ENCODE measurements around the gene RAD51B. TPM values are rescaled to one million over a fixed set of nuclear protein-coding genes. Genes with fewer than 3 reads are reported as not detected.

RAD51B gene
- total RNA-seq, 1 experiment from 2014 or later = 8.5 TPM

- H3K27me3 ChIP-seq (ENCODE audit: control insufficient read depth, insufficient read depth, low read length) = no peaks in the 10 kb centered on the region
- H3K36me3 ChIP-seq (ENCODE audit: control insufficient read depth, insufficient read depth, low read length) = no peaks in the 10 kb centered on the region
- no peak overlapping the region; the same call in 1 of the 2 replicates for H3K27ac ChIP-seq (ENCODE audit: low read length)
- CTCF ChIA-PET = no interaction called here
- BruUV-seq (replicated peaks) = no TSS peak
- TF ChIP-seq REST (IDR thresholded peaks at IDR 0.05; ENCODE audit: insufficient read depth in 1 of 2, low read depth in 2 of 2, low read length in 1 of 2) (no peak), SIN3A (IDR thresholded peaks at IDR 0.05; ENCODE audit: borderline replicate concordance, insufficient read depth, low read depth, low read length) (no peak), TCF7L2 (IDR thresholded peaks at IDR 0.05; ENCODE audit: low read depth, low read length) (no peak), POLR2AphosphoS5 (IDR thresholded peaks at IDR 0.05; ENCODE audit: low read depth, low read length) (no peak)
- TF ChIP-seq, protein P1, sequence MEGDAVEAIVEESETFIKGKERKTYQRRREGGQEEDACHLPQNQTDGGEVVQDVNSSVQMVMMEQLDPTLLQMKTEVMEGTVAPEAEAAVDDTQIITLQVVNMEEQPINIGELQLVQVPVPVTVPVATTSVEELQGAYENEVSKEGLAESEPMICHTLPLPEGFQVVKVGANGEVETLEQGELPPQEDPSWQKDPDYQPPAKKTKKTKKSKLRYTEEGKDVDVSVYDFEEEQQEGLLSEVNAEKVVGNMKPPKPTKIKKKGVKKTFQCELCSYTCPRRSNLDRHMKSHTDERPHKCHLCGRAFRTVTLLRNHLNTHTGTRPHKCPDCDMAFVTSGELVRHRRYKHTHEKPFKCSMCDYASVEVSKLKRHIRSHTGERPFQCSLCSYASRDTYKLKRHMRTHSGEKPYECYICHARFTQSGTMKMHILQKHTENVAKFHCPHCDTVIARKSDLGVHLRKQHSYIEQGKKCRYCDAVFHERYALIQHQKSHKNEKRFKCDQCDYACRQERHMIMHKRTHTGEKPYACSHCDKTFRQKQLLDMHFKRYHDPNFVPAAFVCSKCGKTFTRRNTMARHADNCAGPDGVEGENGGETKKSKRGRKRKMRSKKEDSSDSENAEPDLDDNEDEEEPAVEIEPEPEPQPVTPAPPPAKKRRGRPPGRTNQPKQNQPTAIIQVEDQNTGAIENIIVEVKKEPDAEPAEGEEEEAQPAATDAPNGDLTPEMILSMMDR (IDR thresholded peaks at IDR 0.05) = no peak
- DNase-seq (ENCODE audit: low read depth, low spot score) (no peak), ATAC-seq (no peak)
- POLR2A ChIA-PET = no interaction called here
- no peaks in the 10 kb centered on the region for H3K4me1 ChIP-seq (ENCODE audit: control insufficient read depth, insufficient read depth, low read length)
- in situ Hi-C loops (cut with HindIII; ENCODE audit: low pct_unique_long_range_greater_than_20kb, low sequenced_read_pairs) (no loop called here), intact Hi-C loops (cut with micrococcal nuclease; ENCODE audit: unreplicated experiment) (no loop called here)
- no peaks in the 10 kb centered on the region; the same call in 1 of the 2 replicates for H3K9me3 ChIP-seq (ENCODE audit: control insufficient read depth, insufficient read depth, low read depth, low read length)
- no peak overlapping the region for H3K4me3 ChIP-seq (ENCODE audit: low read depth in 2 of 2, low read length in 2 of 2)
Measured at GRCh38 chr14:68027276-68027675, 207.7 kb downstream of the RAD51B start.

DNA sequence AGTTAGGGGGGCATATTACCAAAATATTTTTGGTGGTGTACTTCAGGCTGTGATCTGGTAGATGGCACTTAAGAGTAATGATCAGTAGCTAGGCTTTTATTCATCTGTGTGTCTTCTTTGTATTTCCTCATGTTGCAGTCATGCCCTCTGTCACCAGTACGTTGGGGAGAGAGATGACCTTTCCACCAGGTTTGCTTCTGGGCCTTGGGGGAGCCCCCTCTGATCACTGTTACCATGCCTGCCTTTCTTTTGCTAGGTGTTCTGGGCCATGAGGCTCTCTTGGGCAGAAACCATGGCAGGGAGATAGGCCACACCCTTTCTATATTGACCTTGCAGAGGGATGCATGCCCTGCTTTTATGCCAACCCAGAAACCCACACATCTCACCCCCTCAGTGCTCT, 208.5 kb downstream of the RAD51B start:
- CTCF ChIA-PET = no interaction called here
- intact Hi-C loops (cut with micrococcal nuclease; ENCODE audit: unreplicated experiment) = no loop called here

More for the DNA sequence above, 208.5 kb downstream of the RAD51B start:
- in situ Hi-C loops (cut with HindIII; ENCODE audit: low pct_unique_long_range_greater_than_20kb, low sequenced_read_pairs) = no loop called here
- Histone ChIP-seq H3K4me1 (ENCODE audit: control insufficient read depth, insufficient read depth, low read length) (no peaks in the 10 kb centered on the region), H3K4me3 (ENCODE audit: low read depth in 2 of 2, low read length in 2 of 2) (no peak overlapping the region), H3K27me3 (ENCODE audit: control insufficient read depth, insufficient read depth, low read length) (no peaks in the 10 kb centered on the region), H3K27ac (ENCODE audit: low read length) (no peak overlapping the region; the same call in 1 of the 2 replicates), H3K36me3 (ENCODE audit: control insufficient read depth, insufficient read depth, low read length) (no peaks in the 10 kb centered on the region), H3K9me3 (ENCODE audit: control insufficient read depth, insufficient read depth, low read depth, low read length) (no peaks in the 10 kb centered on the region; the same call in 1 of the 2 replicates)
- POLR2A ChIA-PET = no interaction called here
- DNase-seq (ENCODE audit: low read depth, low spot score) = no peak
- ATAC-seq = no peak
- TF ChIP-seq TCF7L2 (IDR thresholded peaks at IDR 0.05; ENCODE audit: low read depth, low read length) = no peak
- TF ChIP-seq SIN3A (IDR thresholded peaks at IDR 0.05; ENCODE audit: borderline replicate concordance, insufficient read depth, low read depth, low read length) = no peak
- no peak for TF ChIP-seq POLR2AphosphoS5 (IDR thresholded peaks at IDR 0.05; ENCODE audit: low read depth, low read length)
- TF ChIP-seq REST (IDR thresholded peaks at IDR 0.05; ENCODE audit: insufficient read depth in 1 of 2, low read depth in 2 of 2, low read length in 1 of 2) = no peak
- TF ChIP-seq, protein P1 (IDR thresholded peaks at IDR 0.05) = no peak
- BruUV-seq (replicated peaks) = no TSS peak
